Smooth muscle cell (in vitro differentiated cells): ENCODE results near the gene PHC2. TPM values are rescaled to one million over a fixed set of nuclear protein-coding genes. Genes with fewer than 3 reads are reported as not detected.

Experiments
- DNase-seq: peaks from one replicate; lab custom pipeline; 2025; ENCODE audit not compliant: unreplicated experiment; lab: John Stamatoyannopoulos, UW
- H2AFZ ChIP-seq: fragments of 200-600 bp; sonication (generic); 2 replicates; pipeline ENCODE4 v1.6.0; 2016; ENCODE audit warnings: antibody characterized with exemption, low read depth, mild to moderate bottlenecking
- H3F3A ChIP-seq: fragments of 200-600 bp; sonication (generic); 2 replicates; pipeline ENCODE4 v1.6.0; 2017; ENCODE audit warnings: antibody characterized with exemption, low read depth
- H3K27ac ChIP-seq: fragments of 200-600 bp; sonication (generic); 2 replicates; pipeline ENCODE4 v1.5.1; 2016; ENCODE audit warnings: low read depth, mild to moderate bottlenecking
- H3K27me3 ChIP-seq: fragments of 200-600 bp; sonication (generic); 2 replicates; pipeline ENCODE4 v1.6.1; 2016; ENCODE audit warnings: low read depth, mild to moderate bottlenecking
- H3K36me3 ChIP-seq: fragments of 200-600 bp; sonication (generic); 2 replicates; pipeline ENCODE4 v1.5.1; 2016; ENCODE audit warnings: low read depth
- H3K4me1 ChIP-seq: fragments of 200-600 bp; sonication (generic); 2 replicates; pipeline ENCODE4 v1.5.1; 2016; ENCODE audit warnings: low read depth
- H3K4me2 ChIP-seq: fragments of 200-600 bp; sonication (generic); 2 replicates; pipeline ENCODE4 v1.6.0; 2016; ENCODE audit warnings: mild to moderate bottlenecking
- H3K4me3 ChIP-seq: fragments of 200-600 bp; sonication (generic); 2 replicates; pipeline ENCODE4 v1.5.1; 2016; ENCODE audit warnings: mild to moderate bottlenecking
- H3K79me2 ChIP-seq: fragments of 200-600 bp; sonication (generic); 2 replicates; pipeline ENCODE4 v1.6.0; 2016; ENCODE audit warnings: low read depth, mild to moderate bottlenecking
- H3K9ac ChIP-seq: fragments of 200-600 bp; sonication (generic); 2 replicates; pipeline ENCODE4 v1.6.0; 2016; ENCODE audit warnings: low read depth
- H3K9me3 ChIP-seq: fragments of 200-600 bp; sonication (generic); replicated peaks from 2 replicates; pipeline ENCODE4 v1.5.1; 2016; ENCODE audit warnings: low read depth
- H4K20me1 ChIP-seq: fragments of 200-600 bp; sonication (generic); 2 replicates; pipeline ENCODE4 v1.6.0; 2016; ENCODE audit warnings: low read depth
- WGBS: methylation state at CpG from one replicate; pipeline ENCODE4 v1.1.7; 2016; ENCODE audit warnings: low lambda C conversion rate; 5-methylcytosine and 5-hydroxymethylcytosine counted together
- polyA plus RNA-seq: library from polyadenylated mRNA; unstranded; fragments of >200 nt; fragmentation: Nextera tagmentation; extraction: Ambion mirVana; gene quantifications from 2 replicates; pipeline ENCODE4 v1.2.1, GENCODE V29; 2016
- total RNA-seq: library from RNA; depleted of rRNA; stranded (reverse); fragments of >200 nt; gene quantifications from 2 replicates; pipeline ENCODE4 v1.2.3, GENCODE V29; 2014
- TF ChIP-seq, protein P1 (sequence below): fragments of 200-600 bp; sonication (generic); IDR thresholded peaks from 2 replicates; pipeline ENCODE4 v1.5.1; 2017; ENCODE audit warnings: borderline replicate concordance, mild to moderate bottlenecking, antibody characterized with exemption; ENCODE audit not compliant: insufficient read depth, poor library complexity, severe bottlenecking

The PHC2 gene
- total and polyA plus RNA-seq, 2 experiments from 2014 or later, result 42.4 to 109 TPM

DNA sequence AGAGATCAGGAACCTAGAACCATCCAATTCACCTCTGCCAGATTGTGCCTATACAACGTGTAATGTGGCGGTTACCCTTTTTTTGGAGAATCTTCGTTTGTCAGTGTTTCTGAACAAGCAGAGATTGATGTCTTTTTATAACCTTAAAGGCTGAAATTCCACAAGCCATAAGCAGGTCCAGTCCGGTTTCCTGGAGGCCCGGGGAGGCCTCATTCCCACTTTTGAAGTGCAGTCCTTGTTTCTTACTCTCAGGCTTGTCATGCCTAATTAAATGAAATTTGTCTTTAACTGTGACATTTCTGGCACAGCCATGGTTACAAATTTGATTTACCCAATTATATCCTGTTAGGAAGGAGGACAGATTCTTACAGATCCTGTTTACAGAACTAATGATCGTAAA, 146.8 kb downstream of the PHC2 start:
- no peak overlapping the region for H3K9ac ChIP-seq
- no peaks in the 10 kb centered on the region for H3K27me3 ChIP-seq
- no peaks in the 10 kb centered on the region for H3K79me2 ChIP-seq
- H3K9me3 ChIP-seq, result no peaks in the 10 kb centered on the region
- H3K4me2 ChIP-seq, result no peak overlapping the region
- H3K4me3 ChIP-seq, result no peak overlapping the region
- no peaks in the 10 kb centered on the region for H3K4me1 ChIP-seq
- peaks cover 3% of the 10 kb centered on the region for H3K36me3 ChIP-seq
- DNase-seq, result no peak
- 94% methylated on average over 6 of the region's 6 CpGs for WGBS
- no peak overlapping the region for H2AFZ ChIP-seq
- TF ChIP-seq, protein P1, sequence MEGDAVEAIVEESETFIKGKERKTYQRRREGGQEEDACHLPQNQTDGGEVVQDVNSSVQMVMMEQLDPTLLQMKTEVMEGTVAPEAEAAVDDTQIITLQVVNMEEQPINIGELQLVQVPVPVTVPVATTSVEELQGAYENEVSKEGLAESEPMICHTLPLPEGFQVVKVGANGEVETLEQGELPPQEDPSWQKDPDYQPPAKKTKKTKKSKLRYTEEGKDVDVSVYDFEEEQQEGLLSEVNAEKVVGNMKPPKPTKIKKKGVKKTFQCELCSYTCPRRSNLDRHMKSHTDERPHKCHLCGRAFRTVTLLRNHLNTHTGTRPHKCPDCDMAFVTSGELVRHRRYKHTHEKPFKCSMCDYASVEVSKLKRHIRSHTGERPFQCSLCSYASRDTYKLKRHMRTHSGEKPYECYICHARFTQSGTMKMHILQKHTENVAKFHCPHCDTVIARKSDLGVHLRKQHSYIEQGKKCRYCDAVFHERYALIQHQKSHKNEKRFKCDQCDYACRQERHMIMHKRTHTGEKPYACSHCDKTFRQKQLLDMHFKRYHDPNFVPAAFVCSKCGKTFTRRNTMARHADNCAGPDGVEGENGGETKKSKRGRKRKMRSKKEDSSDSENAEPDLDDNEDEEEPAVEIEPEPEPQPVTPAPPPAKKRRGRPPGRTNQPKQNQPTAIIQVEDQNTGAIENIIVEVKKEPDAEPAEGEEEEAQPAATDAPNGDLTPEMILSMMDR, result no peak
- H3K27ac ChIP-seq, result no peak overlapping the region
- peaks cover 10% of the 10 kb centered on the region for H4K20me1 ChIP-seq
- no peaks in the 10 kb centered on the region for H3F3A ChIP-seq

DNA sequence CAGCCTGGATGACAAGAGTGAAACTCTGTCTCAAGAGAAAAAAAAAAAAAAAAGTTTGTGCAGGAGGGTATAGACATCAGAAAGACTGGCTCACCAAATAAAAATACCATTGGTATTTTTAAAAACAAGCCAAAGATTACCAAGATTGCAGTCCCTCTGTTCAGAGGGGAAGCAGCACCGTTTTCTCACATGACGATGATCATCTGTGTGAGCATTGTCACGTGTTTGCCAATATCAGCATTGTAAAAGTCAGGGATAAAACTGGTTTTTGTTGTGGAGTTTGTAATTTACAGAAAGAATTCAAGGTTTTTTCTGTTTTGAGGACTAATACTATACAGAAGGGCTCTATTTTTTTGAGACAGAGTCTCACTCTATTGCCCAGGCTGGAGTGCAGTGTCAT, 148.1 kb downstream of the PHC2 start:
- TF ChIP-seq, protein P1, result no peak
- H3K27ac ChIP-seq, result no peak overlapping the region
- DNase-seq, result no peak
- H4K20me1 ChIP-seq, result no peaks in the 10 kb centered on the region
- H3F3A ChIP-seq, result no peaks in the 10 kb centered on the region
- H3K9me3 ChIP-seq, result no peaks in the 10 kb centered on the region
- 95% methylated on average over 3 of the region's 3 CpGs for WGBS
- no peak overlapping the region for H3K4me2 ChIP-seq
- H3K4me1 ChIP-seq, result no peaks in the 10 kb centered on the region
- no peaks in the 10 kb centered on the region for H3K79me2 ChIP-seq
- H3K27me3 ChIP-seq, result no peaks in the 10 kb centered on the region
- peaks cover 3% of the 10 kb centered on the region for H3K36me3 ChIP-seq
- H3K9ac ChIP-seq, result no peak overlapping the region
- no peak overlapping the region for H3K4me3 ChIP-seq
- H2AFZ ChIP-seq, result no peak overlapping the region

DNA sequence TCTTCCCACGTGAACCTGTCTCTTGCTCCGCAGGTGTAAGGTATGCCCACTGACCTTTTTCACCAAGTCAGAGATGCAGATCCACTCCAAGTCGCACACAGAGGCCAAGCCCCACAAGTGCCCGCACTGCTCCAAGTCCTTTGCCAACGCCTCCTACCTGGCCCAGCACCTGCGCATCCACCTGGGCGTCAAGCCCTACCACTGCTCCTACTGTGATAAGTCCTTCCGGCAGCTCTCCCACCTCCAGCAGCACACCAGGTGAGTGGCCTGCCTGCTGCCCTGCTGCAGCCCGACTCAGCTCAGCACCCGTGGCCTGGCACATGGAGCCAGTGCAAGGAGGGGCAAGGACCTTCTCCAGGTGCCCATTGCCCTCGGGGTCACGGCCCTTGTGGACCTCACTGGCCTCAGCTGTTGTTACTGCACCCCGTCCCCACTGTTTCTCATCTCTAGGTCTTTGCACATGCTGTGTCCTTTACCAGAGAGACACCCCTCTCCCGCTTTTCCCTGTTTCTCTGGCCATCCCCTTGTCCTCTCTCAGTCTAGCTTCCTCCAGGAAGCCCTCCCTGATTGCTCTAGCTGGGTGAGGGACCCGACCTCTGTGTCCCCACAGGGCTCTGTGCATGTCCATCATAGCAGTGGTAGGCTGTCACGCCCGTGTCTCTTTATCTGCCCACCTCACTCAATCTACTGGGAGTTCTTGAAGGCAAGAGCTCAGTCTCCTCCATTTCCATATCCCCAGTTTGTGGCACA, 149.2 kb downstream of the PHC2 start:
- H3K4me3 ChIP-seq, result no peak overlapping the region
- no peak overlapping the region for H3K4me2 ChIP-seq
- H3K9ac ChIP-seq, result no peak overlapping the region
- peaks cover 3% of the 10 kb centered on the region for H3K36me3 ChIP-seq
- no peaks in the 10 kb centered on the region for H4K20me1 ChIP-seq
- TF ChIP-seq, protein P1, result no peak
- WGBS, result 99% methylated on average over 17 of the region's 17 CpGs
- H3K4me1 ChIP-seq, result no peaks in the 10 kb centered on the region
- no peaks in the 10 kb centered on the region for H3K27me3 ChIP-seq
- H3K27ac ChIP-seq, result no peak overlapping the region
- H3K79me2 ChIP-seq, result no peaks in the 10 kb centered on the region
- no peak overlapping the region for H2AFZ ChIP-seq
- no peaks in the 10 kb centered on the region for H3F3A ChIP-seq
- no peaks in the 10 kb centered on the region for H3K9me3 ChIP-seq
- no peak for DNase-seq
